Loucy (cell line): ENCODE results near the gene MAP7D2.

Experiments
- CTCF ChIP-seq: fragments of 200-600 bp; sonication (generic); conservative IDR thresholded peaks from 2 replicates; pipeline ENCODE4 v1.5.1; 2014; ENCODE audit warnings: mild to moderate bottlenecking, antibody characterized with exemption, low read length
- EZH2phosphoT487 ChIP-seq: fragments of 200-600 bp; IDR thresholded peaks from 2 replicates; pipeline ENCODE4 v1.6.1; 2018; ENCODE audit warnings: antibody characterized with exemption, mild to moderate bottlenecking, moderate library complexity, borderline replicate concordance

GRCh38 chrX:19956923-19957322 is 159.8 kb downstream of the MAP7D2 start:
- TF ChIP-seq CTCF (no peak), EZH2phosphoT487 (no peak)
